HG02798 (cell line): ENCODE data around the gene APOL5.
"Not testable (repeated sequence)": the region's sequence is repeated elsewhere in the genome, so short reads cannot be mapped to it uniquely, and the experiment has no call there.

Source experiments
- ATAC-seq: cut with Tn5 transposase; IDR thresholded peaks from one replicate; pipeline ENCODE4 v1.9.1; 2021; ENCODE audit warnings: mild to moderate bottlenecking; ENCODE audit not compliant: unreplicated experiment, poor library complexity

The APOL5 gene

DNA sequence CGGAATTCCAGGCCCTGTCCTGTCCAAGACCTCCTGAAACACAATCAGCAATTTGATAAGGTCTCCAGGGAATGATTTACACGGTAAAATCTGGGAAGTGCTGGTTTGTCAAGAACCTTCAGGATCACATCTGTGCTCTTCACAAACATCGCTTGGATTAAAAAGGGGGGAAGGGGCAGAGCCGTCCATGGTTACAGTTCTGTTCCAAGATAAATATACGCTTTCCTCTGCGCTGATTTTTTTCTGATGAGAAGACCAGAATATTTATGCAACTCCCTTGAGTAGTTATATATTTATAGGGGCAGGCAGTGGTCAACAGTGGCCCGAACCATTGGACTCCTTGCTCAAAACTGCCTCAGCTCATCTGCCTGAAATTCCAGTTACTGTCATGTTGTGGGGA lies 9.2 kb upstream of the APOL5 start:
- no peak for ATAC-seq

DNA sequence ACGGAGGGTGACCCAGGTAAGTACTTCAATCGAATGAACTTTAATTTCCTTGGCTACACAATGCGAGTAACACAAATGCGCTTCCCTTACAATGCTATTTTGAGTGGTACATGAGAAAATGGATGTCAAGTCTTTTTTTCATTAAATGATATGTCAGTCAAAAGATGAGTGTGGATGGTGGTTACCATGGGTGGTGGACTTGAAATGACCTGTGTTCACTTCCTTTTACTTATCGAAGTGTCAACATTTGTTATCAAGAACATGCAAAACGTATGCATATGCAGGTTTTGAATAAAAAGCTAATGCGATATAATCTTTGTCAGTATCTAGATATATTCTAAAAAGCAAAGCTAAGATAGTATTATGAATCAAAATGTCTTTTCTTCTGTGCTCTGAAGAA lies 8.8 kb upstream of the APOL5 start:
- ATAC-seq, result no peak

DNA sequence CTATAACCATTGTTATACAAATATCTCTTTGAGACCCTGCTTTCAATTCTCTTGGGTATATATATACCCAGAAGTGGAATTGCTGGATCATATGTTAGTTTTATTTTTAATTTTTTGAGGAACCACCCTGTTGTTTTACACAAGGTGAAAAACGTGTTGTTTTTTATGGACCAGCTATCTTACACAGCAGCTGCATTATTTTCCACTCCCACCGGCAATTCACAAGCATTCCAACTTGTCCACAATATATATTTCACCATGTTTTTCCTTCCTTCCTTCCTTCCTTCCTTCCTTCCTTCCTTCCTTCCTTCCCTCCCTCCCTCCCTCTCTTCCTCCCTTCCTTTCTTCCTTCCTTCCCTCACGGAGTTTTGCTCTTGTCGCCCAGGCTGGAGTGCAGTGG lies 6.3 kb upstream of the APOL5 start:
- no peak for ATAC-seq

DNA sequence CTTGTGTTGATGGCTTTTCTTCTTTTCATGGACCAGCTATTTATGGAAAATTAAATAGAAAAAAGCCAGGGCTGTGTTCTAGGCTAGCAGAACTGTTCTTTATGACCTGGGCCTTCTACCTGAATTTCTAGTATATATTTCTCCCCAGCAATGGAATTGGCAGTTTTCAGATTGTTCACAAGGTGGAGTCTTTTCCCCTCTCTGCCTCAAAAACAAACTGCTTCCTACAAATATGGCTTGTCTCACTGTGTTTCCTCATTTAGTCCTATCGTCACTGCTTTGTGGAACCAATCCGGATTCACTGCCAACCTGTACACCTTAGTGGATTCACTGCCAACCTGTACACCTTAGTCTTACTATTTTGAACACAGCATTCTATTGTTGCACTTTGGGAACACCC lies 5.0 kb upstream of the APOL5 start:
- no peak for ATAC-seq

DNA sequence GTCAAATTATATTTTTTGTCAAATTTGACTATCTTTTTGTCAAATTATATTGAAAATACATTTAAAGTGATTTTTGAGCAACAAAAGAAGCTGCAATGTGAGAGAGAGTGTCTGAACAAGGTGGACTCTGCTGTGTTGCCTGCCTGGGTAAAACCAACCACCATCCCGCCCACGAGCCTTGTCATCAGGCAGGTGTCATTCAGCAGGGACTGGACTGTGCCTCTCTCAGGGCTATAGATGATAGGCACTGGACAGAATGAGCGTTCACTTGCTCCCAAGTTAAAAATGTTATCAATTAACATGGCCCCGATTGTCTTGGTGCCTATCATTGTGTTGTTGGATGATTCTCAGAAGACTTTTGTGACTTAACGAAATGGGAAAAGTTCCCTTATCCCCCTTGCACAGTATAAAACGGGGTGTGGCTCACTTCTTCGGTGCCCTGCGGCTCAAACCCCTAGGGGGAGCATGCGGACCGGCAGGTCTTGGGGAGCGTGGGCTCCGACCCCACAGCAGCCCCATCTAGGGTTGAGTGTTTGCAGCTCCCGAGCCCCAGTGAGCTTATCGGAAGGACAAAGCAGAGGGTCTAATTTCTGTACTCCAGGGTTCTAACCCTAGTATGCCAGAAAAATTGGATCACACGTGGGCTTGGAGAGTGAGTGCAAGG lies 1.7 kb downstream of the APOL5 start:
- ATAC-seq, result no peak

DNA sequence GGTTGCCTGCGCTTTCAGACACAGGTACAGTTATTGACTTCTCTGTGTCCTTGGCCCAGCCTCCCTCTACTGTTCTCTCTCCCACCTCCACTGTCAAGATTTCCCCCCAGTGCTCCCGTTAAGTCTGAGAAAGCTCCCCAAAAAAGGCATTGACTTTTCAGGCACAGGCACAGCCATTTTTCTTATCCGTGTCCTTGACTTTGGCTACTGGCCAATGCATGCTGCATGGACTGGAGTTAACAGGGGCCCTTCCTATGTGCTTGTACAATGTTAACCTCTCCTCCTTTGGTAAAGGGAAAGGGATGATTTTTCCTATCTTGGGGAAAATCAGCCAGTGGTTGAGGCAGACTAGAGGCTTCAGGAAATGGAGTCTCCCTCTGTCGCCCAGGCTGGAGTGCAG lies 4.3 kb downstream of the APOL5 start:
- ATAC-seq, result no peak

DNA sequence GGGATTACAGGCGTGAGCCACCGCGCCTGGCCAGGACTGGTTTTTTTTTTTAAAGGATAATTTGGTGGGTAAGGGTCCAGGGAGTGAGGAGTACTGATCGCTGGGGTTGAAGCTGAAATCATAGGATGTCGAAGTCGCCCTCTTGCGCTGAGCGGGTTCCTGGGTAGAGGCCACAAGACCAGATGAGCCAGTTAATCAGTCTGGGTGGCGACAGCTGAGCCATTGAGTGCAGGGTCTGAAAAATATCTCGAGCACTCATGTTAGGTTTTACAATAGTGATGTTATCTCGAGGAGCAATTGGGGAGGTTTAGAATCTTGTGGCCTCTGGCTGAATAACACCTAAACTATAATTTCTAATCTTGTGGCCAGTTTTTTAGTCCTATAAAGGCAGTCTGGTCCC lies 7.8 kb downstream of the APOL5 start:
- no peak for ATAC-seq

DNA sequence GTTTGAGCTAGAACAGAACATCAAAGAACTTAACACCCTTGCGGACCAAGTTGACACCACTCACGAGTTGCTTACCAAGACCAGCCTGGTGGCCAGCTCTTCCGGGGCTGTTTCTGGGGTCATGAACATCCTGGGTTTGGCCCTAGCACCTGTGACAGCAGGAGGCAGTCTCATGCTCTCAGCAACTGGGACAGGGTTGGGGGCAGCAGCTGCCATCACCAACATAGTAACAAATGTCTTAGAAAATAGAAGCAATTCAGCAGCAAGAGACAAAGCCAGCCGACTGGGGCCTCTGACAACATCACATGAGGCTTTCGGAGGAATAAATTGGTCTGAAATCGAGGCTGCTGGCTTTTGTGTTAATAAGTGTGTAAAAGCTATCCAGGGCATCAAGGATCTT lies 8.7 kb downstream of the APOL5 start:
- ATAC-seq, result no peak

DNA sequence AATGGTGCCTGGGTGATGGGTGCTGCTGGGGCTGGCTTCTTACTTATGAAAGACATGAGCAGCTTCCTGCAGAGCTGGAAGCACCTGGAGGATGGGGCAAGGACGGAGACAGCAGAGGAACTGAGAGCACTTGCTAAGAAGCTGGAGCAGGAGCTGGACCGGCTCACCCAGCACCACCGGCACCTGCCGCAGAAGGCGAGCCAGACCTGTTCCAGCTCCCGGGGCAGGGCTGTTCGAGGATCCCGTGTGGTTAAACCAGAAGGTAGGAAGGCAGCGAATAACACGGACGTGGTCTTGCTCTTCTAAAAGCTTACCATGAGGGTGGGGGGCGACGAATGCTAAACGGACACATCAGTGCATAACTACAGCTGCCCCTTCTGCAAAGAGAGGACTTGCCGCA lies 9.3 kb downstream of the APOL5 start:
- ATAC-seq, result no peak

DNA sequence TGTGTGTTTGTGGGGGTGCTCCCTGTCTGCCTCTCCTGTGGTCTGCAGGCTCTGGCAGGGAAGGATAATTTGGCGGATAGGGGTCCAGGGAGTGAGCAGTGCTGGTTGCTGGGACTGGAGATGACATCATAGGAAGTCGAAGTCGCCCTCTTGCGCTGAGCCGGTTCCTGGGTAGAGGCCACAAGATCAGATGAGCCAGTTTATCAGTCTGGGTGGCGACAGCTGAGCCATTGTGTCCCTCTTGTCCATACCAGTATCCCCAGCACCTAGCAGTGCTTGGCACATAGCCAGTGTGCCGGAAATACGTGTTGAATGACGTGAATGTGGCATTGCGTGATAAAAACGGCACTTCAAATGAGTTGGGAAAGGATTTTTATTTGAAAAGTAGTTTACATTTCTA lies 9.8 kb downstream of the APOL5 start:
- no peak for ATAC-seq

DNA sequence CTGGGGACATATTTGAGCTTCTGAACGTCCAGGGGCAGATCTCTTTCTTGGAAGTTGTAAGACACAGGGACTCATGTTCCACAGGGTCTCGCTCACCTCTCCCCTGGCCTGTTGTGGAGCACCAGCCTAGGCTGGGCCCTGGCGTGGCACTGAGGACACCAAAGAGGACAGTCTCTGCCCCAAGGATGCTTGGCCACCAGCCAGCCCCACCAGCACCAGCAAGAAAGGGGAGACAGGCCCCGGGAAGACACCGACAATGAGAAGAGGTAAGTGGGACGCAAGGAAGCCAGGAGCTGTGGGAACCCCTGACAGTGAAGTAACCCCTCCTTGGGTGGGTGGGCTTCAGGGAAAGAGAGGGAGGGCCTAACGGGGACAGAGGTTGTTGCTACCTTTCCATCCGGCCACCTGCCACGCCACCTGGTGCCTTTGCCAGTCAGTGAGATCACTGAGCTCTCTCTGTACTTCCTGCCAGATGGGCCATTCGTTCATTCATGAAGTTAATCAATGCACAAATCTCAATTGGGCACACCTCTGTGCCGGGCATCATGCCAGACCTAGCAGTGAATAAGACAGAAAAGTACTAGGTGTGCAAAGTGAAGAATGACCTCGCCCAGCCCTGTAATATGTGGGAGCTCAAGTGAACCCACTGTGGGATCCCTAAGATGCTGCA lies 11.1 kb downstream of the APOL5 start:
- ATAC-seq, result no peak

DNA sequence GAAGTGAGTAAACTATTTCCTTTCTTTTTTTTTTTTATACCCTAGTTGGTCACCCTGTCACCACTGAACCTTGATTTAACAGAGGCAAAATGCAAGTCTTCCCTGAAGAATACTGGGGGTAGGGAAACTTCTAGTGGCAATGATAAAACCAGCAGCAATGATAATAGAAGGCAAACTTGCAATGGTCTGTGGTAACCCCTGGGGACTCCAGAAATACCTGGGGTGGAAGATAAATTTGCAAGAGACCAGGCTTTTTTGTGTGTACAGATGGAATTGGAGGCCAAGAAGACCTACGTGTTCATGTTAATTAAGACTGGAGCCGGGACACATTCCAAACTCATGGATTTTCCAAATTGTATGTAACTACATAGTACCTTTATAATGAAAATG lies 11.6 kb downstream of the APOL5 start:
- ATAC-seq, result no peak

DNA sequence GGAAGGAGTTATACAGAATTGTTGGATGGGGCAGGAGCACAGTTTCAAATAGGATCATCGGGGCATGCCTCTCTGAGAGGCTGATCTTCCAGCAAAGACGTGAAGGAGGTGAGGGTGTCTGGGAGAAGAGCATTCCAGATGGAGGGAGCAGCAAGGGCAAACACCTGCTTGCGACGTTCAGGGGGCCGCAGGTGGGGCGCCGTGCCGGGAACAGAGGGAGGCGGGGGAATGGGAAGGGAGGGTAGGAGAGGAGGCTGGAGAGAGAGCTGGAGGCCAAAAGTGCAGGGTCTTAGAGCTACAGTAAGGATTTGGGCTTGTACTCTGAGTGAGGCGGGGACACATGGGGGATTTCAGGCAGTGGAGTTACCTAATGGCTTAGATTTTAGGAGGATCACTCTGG lies 13.6 kb downstream of the APOL5 start:
- ATAC-seq, result no peak

DNA sequence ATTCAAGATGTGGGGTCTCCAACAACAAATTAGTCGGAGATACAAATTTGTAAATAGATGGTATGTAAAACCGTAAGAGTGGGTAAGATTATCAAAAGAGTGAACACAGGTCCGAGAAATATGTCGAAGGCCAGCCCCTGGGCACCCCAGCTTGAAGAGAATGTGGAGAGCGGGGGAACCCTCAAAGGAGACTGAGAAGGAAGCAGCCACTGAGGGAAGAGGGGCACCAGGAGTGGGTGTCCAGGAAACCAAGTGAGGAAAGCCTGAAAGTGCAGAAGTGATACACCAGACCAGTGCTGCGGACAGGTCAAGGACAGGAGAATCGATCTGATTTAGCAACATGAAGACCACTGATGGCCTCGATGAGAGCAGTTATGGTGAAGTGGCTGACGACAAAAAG lies 14.4 kb downstream of the APOL5 start:
- no peak for ATAC-seq

DNA sequence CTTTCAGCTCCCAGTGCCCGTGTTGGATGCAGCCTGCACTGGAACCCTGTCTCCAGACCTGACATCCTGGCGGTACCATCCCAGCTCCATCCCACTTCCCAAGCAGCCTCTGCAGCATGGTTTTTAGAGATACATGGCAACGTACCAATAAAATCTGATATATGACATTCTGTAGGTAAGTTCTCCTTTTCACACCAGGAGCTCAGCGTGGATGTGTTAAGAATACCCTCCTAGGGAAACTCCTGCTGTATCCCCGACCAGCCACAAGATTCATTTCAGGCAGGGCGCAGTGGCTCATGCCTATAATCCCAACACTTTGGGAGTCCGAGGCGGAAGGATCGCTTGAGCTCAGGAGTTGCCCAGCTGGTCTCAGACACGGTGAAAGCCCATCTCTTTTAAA lies 15.4 kb downstream of the APOL5 start:
- ATAC-seq, result no peak

DNA sequence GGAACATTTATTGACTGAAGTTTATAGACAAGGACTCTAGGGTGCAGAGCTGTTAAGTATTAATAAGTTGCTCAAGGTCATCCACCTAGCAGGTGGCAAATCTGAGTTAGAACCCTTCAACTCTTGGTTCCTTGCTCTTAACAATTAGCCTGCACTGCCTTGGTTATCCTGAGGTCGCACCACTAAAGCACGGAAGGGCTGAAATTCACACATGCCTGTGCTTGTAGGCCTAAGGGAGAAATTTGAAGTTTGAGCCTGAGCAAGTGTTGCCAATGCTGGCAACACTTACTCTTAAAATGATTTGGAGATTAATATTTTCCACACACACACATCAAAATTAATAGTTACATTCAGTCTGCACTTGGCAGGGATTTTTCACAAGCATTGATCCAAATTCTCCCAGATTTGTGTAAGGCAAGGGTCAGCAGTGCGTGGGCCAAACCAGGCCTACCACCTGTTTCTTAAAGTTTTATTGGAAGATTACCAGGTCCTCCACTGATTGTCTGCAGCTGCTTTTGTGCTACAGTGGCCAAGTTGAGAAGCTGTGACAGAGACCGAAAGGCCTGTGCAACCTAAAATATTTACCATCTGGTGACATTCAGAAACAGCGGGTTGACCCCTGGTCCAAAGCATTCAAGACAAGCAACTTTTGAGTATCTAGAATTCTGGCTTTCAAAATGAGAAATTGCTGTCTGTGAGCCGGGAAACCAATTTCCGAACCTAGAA lies 16.3 kb downstream of the APOL5 start:
- no peak for ATAC-seq

DNA sequence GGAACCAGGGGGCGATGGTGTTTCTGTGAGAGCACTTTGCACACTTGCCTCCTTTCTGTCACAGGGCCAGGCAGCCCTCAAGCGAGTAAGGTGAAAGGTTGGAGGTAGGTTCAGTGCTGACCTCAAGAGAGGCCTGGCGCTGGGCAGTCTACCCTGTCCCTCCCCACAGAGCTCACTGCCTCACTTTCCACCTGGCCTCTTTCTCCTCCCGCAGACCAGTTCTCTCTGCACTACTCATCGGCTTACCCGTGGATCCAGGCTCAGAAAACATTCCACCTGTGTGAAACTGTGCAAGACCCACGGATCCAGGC lies 16.8 kb downstream of the APOL5 start:
- ATAC-seq, result no peak

DNA sequence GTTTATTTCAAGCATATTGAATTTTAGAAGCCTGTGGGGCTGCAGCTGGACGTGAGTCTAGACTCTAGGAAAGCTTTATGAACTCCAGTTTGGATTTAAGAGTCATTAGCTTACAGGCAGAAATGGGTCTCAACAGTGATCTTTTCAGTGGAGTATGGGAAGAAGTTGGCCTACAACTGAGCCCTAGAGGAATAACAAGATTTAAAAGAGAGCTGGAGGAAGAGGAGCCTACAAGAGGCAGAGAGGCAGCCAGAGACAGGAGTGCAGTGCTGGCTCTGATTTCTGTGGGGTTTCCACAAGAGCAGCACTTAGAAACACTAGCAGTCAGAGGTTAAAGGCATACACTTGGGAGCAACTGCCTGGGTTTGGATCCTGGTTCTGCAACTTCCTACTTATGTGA lies 17.9 kb downstream of the APOL5 start:
- no peak for ATAC-seq

DNA sequence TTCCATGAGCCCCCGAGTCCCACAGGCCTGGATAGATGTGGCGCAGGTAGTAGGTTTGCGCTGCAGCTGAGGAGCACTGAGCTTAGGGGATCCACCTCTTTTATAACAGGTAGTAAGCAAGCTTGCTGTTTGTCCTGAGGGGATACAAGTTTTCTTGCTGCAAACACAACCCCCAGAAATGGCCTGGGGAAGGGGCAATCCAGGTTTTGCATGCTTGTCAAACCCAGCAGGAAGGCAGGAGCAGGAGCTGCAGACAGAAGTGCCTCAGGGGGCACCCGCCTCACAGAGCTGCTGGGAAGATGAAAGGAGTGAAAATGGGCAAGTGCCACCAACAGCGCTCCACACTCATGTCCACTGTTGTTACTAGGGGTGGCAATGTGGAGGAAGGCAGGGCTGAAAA lies 18.5 kb downstream of the APOL5 start:
- ATAC-seq, result no peak

DNA sequence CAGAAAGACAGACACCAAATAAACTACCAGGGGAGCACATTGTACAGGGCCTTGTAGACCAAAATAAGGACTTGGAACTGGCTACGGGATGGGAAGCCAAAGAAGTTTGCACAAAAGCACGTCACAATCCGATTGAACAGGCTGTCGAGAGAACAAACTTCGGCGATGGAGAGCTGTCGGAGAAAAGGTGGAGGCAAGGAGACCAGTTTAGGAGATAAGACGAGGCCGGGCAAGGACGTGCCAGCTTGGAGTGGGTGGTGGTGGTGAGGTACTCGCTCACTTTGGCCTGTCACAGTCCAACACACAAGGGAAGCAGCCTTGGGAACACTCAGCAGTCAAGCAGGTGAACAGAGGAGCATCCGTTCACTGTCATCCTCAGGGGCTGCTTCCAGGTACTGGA lies 19.0 kb downstream of the APOL5 start:
- ATAC-seq, result no peak

DNA sequence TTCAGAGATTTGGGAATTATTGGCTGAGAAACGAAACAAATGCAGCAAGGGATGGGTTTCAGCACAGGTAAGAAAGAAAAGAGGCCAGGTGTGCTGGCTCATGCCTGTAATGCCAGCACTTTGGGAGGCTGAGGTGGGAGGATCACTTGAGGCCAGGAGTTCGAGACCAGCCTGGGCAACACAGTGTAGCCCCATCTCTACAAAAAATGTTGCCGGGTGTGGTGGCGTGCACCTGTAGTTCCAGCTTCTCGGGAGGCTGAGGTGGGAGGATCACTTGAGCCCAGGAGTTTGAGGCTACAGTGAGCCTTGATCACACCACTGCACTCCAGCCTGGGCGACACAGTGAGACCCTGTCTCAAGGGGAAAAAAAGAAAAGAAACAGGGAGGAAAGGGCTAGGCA lies 20.2 kb downstream of the APOL5 start:
- not testable (repeated sequence) for ATAC-seq
